HG02970 (cell line): ENCODE measurements around the gene CCDC102A.
"Not testable (repeated sequence)": the region's sequence is repeated elsewhere in the genome, so short reads cannot be mapped to it uniquely, and the experiment has no call there.

ENCODE experiments used
- ATAC-seq: cut with Tn5 transposase; IDR thresholded peaks from one replicate; pipeline ENCODE4 v1.9.1; 2021; ENCODE audit warnings: mild to moderate bottlenecking, moderate library complexity, moderate number of reproducible peaks; ENCODE audit not compliant: unreplicated experiment, low FRiP score

The CCDC102A gene

GRCh38 chr16:57536306-57537193 lies at the start of gene CCDC102A:
Gene CCDC102A, minus strand, starts transcription at chr16:57536571. Its CDS starts 7,394 bp downstream, at chr16:57529177.
- ATAC-seq = peak; percentile 10

- no peak for ATAC-seq
Observed at GRCh38 chr16:57585051-57585687, 48.8 kb upstream of the CCDC102A start.

GRCh38 chr16:57579361-57579665 lies 42.9 kb upstream of the CCDC102A start:
- no peak for ATAC-seq

- no peak for ATAC-seq
Observed at GRCh38 chr16:57578521-57579360, 42.4 kb upstream of the CCDC102A start.

- ATAC-seq = no peak
Observed at GRCh38 chr16:57577691-57578224, 41.4 kb upstream of the CCDC102A start.

GRCh38 chr16:57577214-57577613 lies 40.8 kb upstream of the CCDC102A start:
- no peak for ATAC-seq

- ATAC-seq = no peak
Observed at GRCh38 chr16:57576429-57576870, 40.1 kb upstream of the CCDC102A start.

- ATAC-seq = no peak
Observed at GRCh38 chr16:57575468-57576277, 39.3 kb upstream of the CCDC102A start.

- ATAC-seq = no peak
Observed at GRCh38 chr16:57574646-57575467, 38.5 kb upstream of the CCDC102A start.

GRCh38 chr16:57574086-57574485 lies 37.7 kb upstream of the CCDC102A start:
- no peak for ATAC-seq

- ATAC-seq = no peak
Observed at GRCh38 chr16:57572978-57573728, 36.8 kb upstream of the CCDC102A start.

GRCh38 chr16:57571098-57571497 lies 34.7 kb upstream of the CCDC102A start:
- no peak for ATAC-seq

- no peak for ATAC-seq
Observed at GRCh38 chr16:57570301-57571070, 34.1 kb upstream of the CCDC102A start.

GRCh38 chr16:57569306-57569946 lies 33.1 kb upstream of the CCDC102A start:
- ATAC-seq = no peak

GRCh38 chr16:57568772-57569171 lies 32.4 kb upstream of the CCDC102A start:
- not testable (repeated sequence) for ATAC-seq

GRCh38 chr16:57568173-57568678 lies 31.9 kb upstream of the CCDC102A start:
- ATAC-seq = no peak

- no peak for ATAC-seq
Observed at GRCh38 chr16:57567691-57568090, 31.3 kb upstream of the CCDC102A start.
